NCI-H2107 (cell line): ENCODE results near the gene DPP8.
"Not testable (repeated sequence)": the region's sequence is repeated elsewhere in the genome, so short reads cannot be mapped to it uniquely, and the experiment has no call there.

ENCODE experiments used
- DNase-seq: peaks from one replicate; lab custom pipeline; 2025; lab: John Stamatoyannopoulos, UW

Gene DPP8

DNA sequence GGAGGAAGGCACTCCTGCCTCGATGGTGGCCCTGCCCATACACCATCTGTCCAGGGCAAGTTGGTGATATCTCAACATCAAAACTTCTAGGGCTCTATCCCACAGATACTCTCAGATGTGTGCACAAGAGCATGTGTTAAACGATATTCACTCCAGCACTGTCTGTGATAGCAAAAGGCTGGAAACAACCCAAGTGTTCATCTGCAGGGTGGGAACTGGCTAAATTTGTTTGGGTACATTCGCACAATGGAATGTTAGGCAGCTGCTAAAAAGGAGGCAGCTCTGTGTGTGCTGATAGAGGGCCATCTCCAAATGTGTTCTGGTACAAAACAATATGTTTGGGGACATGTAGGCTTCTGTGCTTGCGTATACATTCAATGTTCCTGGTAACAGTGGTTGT is 114.5 kb downstream of the DPP8 start:
- DNase-seq = no peak

DNA sequence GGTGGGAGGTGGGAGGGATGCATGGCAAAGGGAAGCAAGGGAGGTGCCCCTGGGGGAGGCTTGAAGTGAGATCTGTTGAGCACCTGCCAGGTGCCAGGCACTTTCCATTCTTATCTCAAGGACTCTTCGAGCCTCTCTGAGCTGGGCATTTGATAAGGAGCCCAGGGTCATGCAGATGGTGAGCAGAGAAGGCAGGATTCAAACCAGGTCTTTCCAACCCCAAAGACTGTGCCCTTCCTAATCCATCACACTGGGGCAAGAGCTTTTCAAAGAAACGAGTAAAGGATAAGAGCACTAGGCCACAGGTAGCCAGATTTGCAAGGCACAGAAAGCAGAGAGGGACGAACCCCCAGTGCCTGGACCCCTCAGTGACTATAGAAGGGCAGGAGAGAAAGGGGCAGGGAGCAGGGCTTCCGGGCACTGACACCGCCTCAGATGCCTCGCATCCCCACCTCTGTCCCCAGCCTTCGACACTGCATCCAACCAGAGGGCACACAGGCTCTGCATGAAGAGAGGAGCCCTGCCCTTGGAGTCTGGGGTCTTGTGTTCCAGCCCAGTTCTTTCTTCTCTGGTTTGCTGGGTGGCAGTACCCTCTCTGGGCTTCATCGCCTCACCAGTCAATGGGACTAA is 115.8 kb downstream of the DPP8 start:
- no peak for DNase-seq

DNA sequence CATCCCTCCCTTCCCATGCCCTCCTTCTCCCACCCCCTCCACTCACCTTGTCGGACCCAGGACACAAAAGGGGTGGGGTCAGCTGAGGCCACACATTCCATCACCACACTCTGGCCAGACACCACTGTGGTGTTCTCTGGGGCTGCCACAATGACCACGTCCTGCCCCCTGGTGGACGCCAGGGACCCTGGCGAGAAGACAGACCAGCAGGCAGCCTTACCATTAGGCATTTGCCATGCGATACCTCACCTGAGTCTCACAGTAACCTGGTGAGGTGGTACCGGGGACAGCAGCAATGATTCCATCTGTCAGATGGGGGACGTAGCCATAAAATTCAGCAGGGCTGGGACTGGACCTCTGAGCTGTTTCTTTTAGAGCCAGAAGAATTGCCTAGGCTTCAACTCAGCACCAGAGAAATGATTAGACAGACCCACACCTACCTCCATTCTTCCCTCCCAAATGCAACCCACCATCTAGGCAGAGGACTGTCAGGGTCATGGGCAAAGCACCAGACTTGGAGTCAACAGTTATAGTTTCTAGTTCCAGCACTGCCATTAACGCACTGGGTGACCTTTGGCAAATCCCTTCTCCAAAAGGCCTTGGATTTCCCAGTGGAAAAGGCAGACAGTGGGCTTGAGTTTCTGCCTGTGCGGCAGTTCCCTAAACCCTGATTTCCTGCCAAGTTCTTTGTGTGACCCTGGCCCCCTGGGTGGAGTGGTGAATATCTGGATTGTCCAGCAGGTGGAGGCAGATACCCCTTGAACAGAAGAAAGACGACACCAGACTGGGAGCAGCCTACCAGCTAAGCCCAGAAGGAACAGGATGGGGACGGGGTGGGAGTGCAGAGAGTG is 116.5 kb downstream of the DPP8 start:
- peak; percentile 51 for DNase-seq

DNA sequence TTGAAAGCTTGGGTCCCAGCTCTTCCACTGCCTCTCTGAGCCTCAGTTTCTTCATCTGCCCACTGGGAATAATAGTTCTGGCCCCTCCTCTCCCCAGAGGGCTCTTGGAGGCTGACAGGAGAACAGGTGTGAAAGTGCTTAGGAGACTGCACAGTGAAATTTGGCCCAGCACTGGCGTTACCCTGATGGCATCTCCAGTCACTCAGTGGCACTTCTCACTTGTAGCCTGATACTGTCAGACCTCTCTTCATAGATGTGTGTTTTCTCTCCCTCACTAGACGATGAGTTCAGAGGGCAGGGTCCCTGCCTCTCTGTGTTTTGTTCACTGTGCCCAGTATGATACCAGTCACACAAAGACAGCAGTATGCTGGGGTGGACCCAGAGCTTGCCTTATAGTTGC is 117.5 kb downstream of the DPP8 start:
- DNase-seq = no peak

DNA sequence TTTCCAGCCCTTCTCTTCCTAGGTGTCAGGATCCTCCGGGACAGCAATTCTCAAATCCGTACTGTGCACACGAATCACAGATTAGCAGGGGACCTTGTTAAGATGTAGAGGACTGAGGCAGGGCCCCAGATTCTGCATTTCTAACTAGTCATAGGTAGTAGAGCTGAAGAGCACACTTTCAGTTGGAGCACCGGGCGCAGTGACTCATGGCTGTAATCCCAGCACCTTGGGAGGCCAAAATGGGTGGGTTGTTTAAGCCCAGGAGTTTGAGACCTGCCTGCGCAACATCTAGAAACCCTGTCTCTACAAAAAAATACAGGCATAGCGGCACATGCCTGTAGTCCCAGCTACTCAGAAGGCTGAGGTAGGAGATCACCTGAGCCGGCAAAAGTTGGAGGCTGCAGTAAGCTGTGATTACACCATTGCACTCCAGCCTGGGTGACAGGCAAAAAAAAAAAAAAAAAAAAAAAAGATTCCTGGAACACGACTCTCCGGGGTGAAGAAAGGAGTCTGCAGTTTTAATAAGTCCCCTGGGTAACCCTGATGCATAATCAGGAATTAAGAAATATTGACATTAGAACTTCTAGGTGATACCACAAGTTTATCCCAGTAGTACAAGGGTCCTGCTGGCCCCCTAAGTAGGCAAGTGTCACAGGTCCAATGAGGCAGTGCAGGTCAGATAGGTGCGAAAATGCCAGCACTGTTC is 118.3 kb downstream of the DPP8 start:
- no peak for DNase-seq

DNA sequence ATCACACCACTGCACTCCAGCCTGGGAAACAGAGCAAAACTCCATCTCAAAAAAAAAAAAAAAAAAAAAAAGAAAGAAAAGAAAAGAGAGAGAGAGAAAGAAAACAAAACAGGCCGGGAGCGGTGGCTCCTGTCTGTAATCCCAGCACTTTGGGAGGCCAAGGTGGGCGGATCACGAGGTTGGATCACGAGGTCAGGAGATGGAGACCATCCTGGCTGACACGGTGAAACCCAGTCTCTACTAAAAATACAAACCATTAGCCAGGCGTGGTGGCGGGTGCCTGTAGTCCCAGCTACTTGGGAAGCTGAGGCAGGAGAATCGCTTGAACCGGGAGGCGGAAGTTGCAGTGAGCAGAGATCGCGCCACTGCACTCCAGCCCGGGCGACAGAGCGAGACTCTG is 119.0 kb downstream of the DPP8 start:
- DNase-seq = not testable (repeated sequence)

DNA sequence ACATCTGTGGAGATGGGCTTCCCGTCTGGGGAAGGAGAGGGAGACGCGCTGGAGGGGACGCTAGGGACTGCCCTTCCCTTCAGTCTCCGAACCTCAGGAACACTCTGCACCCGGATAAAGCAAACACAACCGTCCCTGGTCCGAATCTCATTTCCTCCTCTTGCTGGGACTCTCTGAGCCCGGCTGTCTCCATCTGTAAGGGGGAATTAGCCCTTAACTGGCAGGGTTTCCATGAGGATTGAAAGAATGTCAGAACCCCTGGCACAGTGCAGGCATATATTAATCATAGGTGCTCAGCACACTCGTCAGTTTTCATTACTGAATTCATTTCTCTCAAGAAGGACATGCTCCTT is 120.5 kb downstream of the DPP8 start:
- DNase-seq = no peak

DNA sequence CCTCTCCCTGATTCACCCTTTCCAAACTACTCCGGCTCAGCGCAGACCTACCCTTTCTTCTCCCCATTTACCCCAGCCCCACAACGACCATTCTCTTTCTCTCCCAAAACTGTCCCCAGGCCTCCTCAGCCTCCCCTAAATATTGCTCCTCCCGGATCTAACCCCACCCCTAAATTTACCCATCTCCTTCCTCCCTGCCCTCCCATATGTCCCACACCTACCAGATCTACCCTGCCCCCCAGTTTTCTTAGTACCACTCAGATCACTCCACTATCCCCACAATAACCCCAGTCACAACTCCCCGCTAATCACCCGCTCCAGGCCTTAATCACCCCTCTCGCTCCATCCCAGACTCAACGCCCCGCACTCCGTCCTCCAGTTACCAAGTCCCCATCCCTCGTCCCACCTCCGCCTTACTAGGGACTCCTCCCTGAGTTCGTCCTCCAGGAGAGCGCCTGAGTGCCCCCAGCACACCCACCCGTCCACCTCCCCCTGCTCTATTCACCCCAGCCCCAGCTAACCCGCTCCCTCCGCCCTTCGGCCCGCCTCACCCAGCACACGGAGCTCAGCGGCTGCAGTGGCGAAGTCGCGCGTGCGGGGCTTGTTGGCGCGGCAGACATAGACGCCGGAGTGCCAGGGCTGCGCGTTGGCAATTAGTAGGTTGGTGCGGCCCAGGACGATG is 121.1 kb downstream of the DPP8 start:
- DNase-seq = no peak

DNA sequence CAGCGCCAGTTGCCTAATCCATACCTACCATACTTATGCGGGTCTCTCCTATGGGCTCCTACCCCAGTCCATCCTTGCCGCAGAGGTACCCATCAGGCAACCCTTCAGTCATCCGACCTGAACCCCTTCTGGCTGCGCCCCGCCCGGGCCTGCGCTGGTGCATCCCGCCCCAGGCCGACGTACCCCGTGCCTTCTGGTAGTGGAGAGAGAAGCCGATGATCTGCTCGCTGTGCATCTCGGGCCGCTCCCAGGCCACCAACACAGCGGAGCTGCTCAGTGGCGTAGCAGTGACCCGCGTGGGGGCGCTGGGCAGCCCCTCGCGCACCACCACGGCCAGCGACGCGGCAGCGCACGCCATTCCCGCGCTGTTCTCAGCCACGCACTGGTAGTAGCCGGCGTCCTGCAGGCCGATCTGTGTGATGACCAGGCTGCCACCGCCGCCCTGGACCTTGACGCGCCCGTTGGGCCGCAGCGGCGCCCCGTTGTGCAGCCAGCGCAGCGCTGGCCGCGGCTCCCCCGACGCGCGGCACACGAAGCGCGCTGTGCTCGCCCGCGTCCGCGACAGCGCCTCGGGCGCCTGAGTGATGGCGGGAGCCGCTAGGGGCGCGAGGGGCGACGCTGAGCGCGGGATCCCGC is 121.8 kb downstream of the DPP8 start:
- no peak for DNase-seq

DNA sequence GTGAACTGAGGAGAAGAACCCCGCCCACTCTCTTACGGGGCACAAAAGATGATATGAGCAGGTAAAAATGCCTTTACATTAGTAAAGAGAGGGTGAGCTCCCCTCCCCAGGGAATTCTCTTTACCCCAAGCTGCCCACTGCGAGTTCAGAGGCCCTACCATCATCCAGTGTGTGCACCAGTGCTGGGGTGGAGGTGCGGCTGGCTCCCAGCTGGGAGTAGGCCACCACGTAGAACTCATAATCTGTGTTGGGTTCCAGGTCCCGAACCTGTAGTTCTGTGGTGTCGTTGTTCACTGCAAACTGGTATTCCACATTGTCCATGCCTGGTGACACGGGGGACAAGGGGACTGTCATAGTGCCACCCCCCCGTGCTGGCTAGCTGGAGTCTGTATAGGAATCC is 122.6 kb downstream of the DPP8 start:
- DNase-seq = no peak

DNA sequence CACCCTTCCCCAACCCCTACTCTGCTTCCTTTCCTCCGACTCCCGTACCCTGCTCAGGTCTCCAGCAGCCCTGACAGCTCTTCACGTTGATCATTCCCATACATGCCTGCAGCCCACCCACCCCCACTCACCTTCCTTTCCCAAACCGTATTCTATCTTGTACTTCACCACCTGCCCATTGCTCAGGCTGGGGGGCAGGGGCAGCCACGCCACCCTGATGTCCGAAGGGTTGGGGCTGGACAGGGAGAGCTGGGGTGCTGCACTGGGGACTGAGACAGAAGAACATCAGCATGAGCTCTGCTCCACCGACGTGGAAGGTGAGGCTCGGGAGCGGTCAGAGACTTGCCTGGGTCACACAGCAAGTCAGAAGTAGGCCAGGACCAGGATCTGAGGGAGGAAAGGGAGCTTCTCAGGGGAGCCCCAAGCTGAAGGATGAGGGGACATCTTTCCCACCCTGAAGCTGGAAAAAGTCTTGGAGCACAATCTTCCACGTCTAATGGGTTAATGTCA is 123.2 kb downstream of the DPP8 start:
- no peak for DNase-seq

DNA sequence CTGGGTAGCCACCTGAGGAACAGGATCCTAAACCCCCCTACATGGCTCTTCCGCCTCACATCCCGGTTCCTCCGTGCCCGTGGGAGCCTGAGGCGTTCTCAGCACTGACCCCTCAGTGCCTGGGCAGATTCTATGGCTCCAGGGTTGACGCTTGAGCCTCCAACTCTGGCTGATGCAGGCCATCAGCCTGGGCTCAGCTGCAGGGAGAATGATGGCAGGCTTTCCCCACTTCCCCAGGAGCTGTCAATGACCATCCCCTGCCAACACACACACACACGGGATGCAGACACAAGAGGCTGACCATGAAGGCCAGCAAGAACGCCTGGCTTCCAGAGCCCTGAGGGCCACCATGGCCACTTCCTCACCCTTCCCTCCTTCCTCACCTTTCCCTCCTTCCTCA is 123.9 kb downstream of the DPP8 start:
- DNase-seq = no peak

DNA sequence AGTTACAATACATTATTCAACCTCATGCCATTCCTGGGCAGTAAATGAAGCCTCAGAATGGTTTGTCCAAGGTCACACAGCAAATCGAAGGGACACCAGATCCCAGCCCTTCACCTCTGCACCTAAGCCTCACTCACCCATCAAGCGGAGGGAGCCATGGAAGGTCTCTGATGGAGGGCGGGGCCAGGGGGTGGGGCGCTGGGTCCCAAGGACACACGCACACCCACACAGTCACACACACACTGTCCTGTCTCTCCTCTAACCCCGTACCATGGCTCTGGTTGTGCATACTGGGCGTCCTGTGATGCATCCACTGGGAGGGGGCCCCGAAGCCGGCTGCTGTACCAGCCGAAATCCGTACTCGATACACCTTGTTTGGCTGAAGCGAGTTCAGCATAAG is 124.4 kb downstream of the DPP8 start:
- DNase-seq = no peak
